HepG2 (cell line): ENCODE data around the gene NXT1. TPM values are rescaled to one million over a fixed set of nuclear protein-coding genes. Genes with fewer than 3 reads are reported as not detected.

ENCODE experiments used
- BORCS8-MEF2B ChIP-seq: sonication (generic); formaldehyde crosslinking; IDR thresholded peaks from 2 replicates; pipeline ENCODE4 v1.8.0; 2022; ENCODE audit warnings: mild to moderate bottlenecking, missing genetic modification reagents
- EEA1 ChIP-seq: sonication (generic); formaldehyde crosslinking; IDR thresholded peaks from 2 replicates; pipeline ENCODE4 v1.5.1; 2020; ENCODE audit warnings: mild to moderate bottlenecking, missing genetic modification reagents, borderline replicate concordance
- ELK4 ChIP-seq: sonication (generic); formaldehyde crosslinking; IDR thresholded peaks from 2 replicates; pipeline ENCODE4 v1.9.0; 2021; ENCODE audit warnings: missing genetic modification reagents, borderline replicate concordance
- FOXK1 ChIP-seq: sonication (generic); formaldehyde crosslinking; IDR thresholded peaks from 2 replicates; pipeline ENCODE4 v1.4.0; 2020; ENCODE audit warnings: low read depth, missing genetic modification reagents, borderline replicate concordance
- GTF2F1 ChIP-seq: fragments of 150-350 bp; IDR thresholded peaks from 2 replicates; pipeline ENCODE4 v1.6.1; 2014; ENCODE audit warnings: low read length
- JUND ChIP-seq: sonication (generic); formaldehyde crosslinking; IDR thresholded peaks from 2 replicates; pipeline ENCODE4 v1.8.0; 2022; ENCODE audit warnings: mild to moderate bottlenecking, missing genetic modification reagents
- MAF1 ChIP-seq: sonication (generic); formaldehyde crosslinking; IDR thresholded peaks from 2 replicates; pipeline ENCODE4 v1.5.0; 2020; ENCODE audit warnings: missing genetic modification reagents, borderline replicate concordance
- NFE2L1 ChIP-seq: sonication (generic); formaldehyde crosslinking; IDR thresholded peaks from 2 replicates; pipeline ENCODE4 v1.4.0; 2020; ENCODE audit warnings: missing genetic modification reagents, mild to moderate bottlenecking, borderline replicate concordance
- POLR2AphosphoS2 ChIP-seq: IDR thresholded peaks from 2 replicates; pipeline ENCODE4 v1.6.1; 2011; ENCODE audit warnings: low read depth, low read length, improper control_type of control experiment
- PTBP1 ChIP-seq: fragments of 200-400 bp; formaldehyde crosslinking; IDR thresholded peaks from 2 replicates; pipeline ENCODE4 v1.6.1; 2018; ENCODE audit warnings: low read length, low read depth; ENCODE audit not compliant: poor library complexity, severe bottlenecking
- RBFOX2 ChIP-seq: fragments of 200-400 bp; formaldehyde crosslinking; IDR thresholded peaks from 2 replicates; pipeline ENCODE4 v1.6.1; 2017; ENCODE audit warnings: low read depth, mild to moderate bottlenecking, low read length
- SP5 ChIP-seq: IDR thresholded peaks from 2 replicates; pipeline ENCODE4 v1.6.1; 2016; ENCODE audit warnings: low read depth, borderline replicate concordance
- SRSF9 ChIP-seq: fragments of 200-400 bp; formaldehyde crosslinking; IDR thresholded peaks from 2 replicates; pipeline ENCODE4 v1.6.1; 2018; ENCODE audit warnings: borderline replicate concordance, mild to moderate bottlenecking, low read depth, low read length; ENCODE audit not compliant: insufficient read depth, poor library complexity, severe bottlenecking
- STAG1 ChIP-seq: sonication (generic); formaldehyde crosslinking; IDR thresholded peaks from 2 replicates; pipeline ENCODE4 v1.4.0; 2020; ENCODE audit warnings: missing genetic modification reagents
- SYNCRIP ChIP-seq: fragments of 200-400 bp; formaldehyde crosslinking; IDR thresholded peaks from 2 replicates; pipeline ENCODE4 v1.6.1; 2018; ENCODE audit warnings: mild to moderate bottlenecking, low read depth, low read length; ENCODE audit not compliant: insufficient read depth
- TARDBP ChIP-seq: sonication (generic); formaldehyde crosslinking; IDR thresholded peaks from 2 replicates; pipeline ENCODE4 v1.8.0; 2022; ENCODE audit warnings: mild to moderate bottlenecking, missing genetic modification reagents
- ZBTB37 ChIP-seq: sonication (generic); formaldehyde crosslinking; IDR thresholded peaks from 2 replicates; pipeline ENCODE4 v1.4.0; 2020; ENCODE audit warnings: mild to moderate bottlenecking, missing genetic modification reagents
- ZBTB38 ChIP-seq: sonication (generic); formaldehyde crosslinking; IDR thresholded peaks from 2 replicates; pipeline ENCODE4 v1.5.1; 2020; ENCODE audit warnings: mild to moderate bottlenecking, missing genetic modification reagents
- ZNF224 ChIP-seq: sonication (generic); formaldehyde crosslinking; IDR thresholded peaks from 2 replicates; pipeline ENCODE4 v1.5.0; 2020; ENCODE audit warnings: mild to moderate bottlenecking, missing genetic modification reagents
- ZNF414 ChIP-seq: sonication (generic); formaldehyde crosslinking; IDR thresholded peaks from 2 replicates; pipeline ENCODE4 v1.5.0; 2020; ENCODE audit warnings: missing genetic modification reagents
- ZNF431 ChIP-seq: sonication (generic); formaldehyde crosslinking; IDR thresholded peaks from 2 replicates; pipeline ENCODE4 v1.9.0; 2022; ENCODE audit warnings: missing genetic modification reagents, low read depth, mild to moderate bottlenecking, borderline replicate concordance
- ZNF484 ChIP-seq: sonication (generic); formaldehyde crosslinking; IDR thresholded peaks from 2 replicates; pipeline ENCODE4 v1.5.1; 2020; ENCODE audit warnings: mild to moderate bottlenecking, low read depth, missing genetic modification reagents, borderline replicate concordance
- ZNF512B ChIP-seq: sonication (generic); formaldehyde crosslinking; IDR thresholded peaks from 2 replicates; pipeline ENCODE4 v1.5.1; 2020; ENCODE audit warnings: missing genetic modification reagents, mild to moderate bottlenecking, borderline replicate concordance
- polyA plus RNA-seq, 8 experiments: library from polyadenylated mRNA; depleted of rRNA in 3 of 8; stranded (reverse) in 7 of 8; unstranded in 1 of 8; fragments of >200 nt; fragmentation: Illumina TruSeq in 4 of 8; extraction: Trizol in 4 of 8; gene quantifications; 2 replicates each; pipeline versions ENCODE4 v1.2.1 to v1.2.3, GENCODE V29; 2011 to 2016; ENCODE audit warnings: low read depth in 4 of 8, missing spikeins in 1 of 8, mixed read lengths in 1 of 8; ENCODE audit not compliant: insufficient read depth in 1 of 8
- total RNA-seq, 5 experiments: library from RNA; depleted of rRNA; stranded (reverse); fragments of >200 nt; fragmentation: Illumina TruSeq; extraction: Trizol; gene quantifications; 2 replicates each; pipeline ENCODE4 v1.2.3, GENCODE V29; 2016; ENCODE audit warnings: low read depth in 1 of 5

NXT1 gene
- total and polyA plus RNA-seq, 2 of the 13 experiments (the other 11 are each of a cell fraction or from before 2014, with no cell fraction given), result 35.6 to 65.9 TPM

- TF ChIP-seq TARDBP (CRISPR knock-in tag) (peak; percentile 90), ZNF414 (CRISPR knock-in tag) (peak; percentile 90; the same call in 1 of the 2 replicates), ELK4 (no peak), FOXK1 (CRISPR knock-in tag) (peak; percentile 96), ZBTB37 (CRISPR knock-in tag) (no peak), BORCS8-MEF2B (peak; percentile 65), GTF2F1 (no peak), EEA1 (CRISPR knock-in tag) (no peak; the same call in 1 of the 2 replicates), ZNF431 (CRISPR knock-in tag) (no peak), ZNF484 (CRISPR knock-in tag) (no peak), NFE2L1 (CRISPR knock-in tag) (0 out of 2 replicates have a peak, but pooled peaks have one; percentile 18), ZBTB38 (CRISPR knock-in tag) (peak; percentile 64; the same call in 1 of the 2 replicates), SYNCRIP (no peak), POLR2AphosphoS2 (no peak), ZNF224 (CRISPR knock-in tag) (peak; percentile 85; the same call in 1 of the 2 replicates), SRSF9 (no peak), STAG1 (CRISPR knock-in tag) (no peak), MAF1 (CRISPR knock-in tag) (0 out of 2 replicates have a peak, but pooled peaks have one; percentile 88), RBFOX2 (peak; percentile 90), JUND (CRISPR knock-in tag) (peak; percentile 5; the same call in 1 of the 2 replicates), ZNF512B (CRISPR knock-in tag) (peak; percentile 57; the same call in 1 of the 2 replicates), PTBP1 (no peak), SP5 (peak; percentile 68)
Observed at GRCh38 chr20:23357767-23358562, 7.4 kb downstream of the NXT1 start (continued).
